Hepatocyte (in vitro differentiated cells): ENCODE results near the gene GJD4. TPM values are rescaled to one million over a fixed set of nuclear protein-coding genes. Genes with fewer than 3 reads are reported as not detected.

Experiments
- DNase-seq: peaks from one replicate; pipeline ENCODE4 v3.0.0-alpha.2; 2016; ENCODE audit warnings: low spot score
- H2AFZ ChIP-seq: fragments of 200-600 bp; sonication (generic); 2 replicates; pipeline ENCODE4 v1.6.0; 2016; ENCODE audit warnings: antibody characterized with exemption, mild to moderate bottlenecking
- H3K27ac ChIP-seq: fragments of 200-600 bp; sonication (generic); 2 replicates; pipeline ENCODE4 v1.5.1; 2016; ENCODE audit warnings: mild to moderate bottlenecking
- H3K27me3 ChIP-seq: fragments of 200-600 bp; sonication (generic); 2 replicates; pipeline ENCODE4 v1.6.1; 2016
- H3K36me3 ChIP-seq: fragments of 200-600 bp; sonication (generic); replicated peaks from 2 replicates; pipeline ENCODE4 v1.5.1; 2016; ENCODE audit warnings: low read depth; ENCODE audit not compliant: insufficient read depth
- H3K4me1 ChIP-seq: fragments of 200-600 bp; sonication (generic); 2 replicates; pipeline ENCODE4 v1.5.1; 2016; ENCODE audit warnings: mild to moderate bottlenecking, moderate library complexity; ENCODE audit not compliant: insufficient read depth
- H3K4me2 ChIP-seq: fragments of 200-600 bp; sonication (generic); 2 replicates; pipeline ENCODE4 v1.6.0; 2016
- H3K4me3 ChIP-seq: fragments of 200-600 bp; sonication (generic); 2 replicates; pipeline ENCODE4 v1.5.1; 2016; ENCODE audit warnings: mild to moderate bottlenecking
- H3K79me2 ChIP-seq: fragments of 200-600 bp; sonication (generic); 2 replicates; pipeline ENCODE4 v1.6.0; 2017; ENCODE audit warnings: mild to moderate bottlenecking
- H3K9me2 ChIP-seq: fragments of 200-600 bp; sonication (generic); replicated peaks from 2 replicates; pipeline ENCODE4 v1.6.0; 2017; ENCODE audit warnings: mild to moderate bottlenecking; ENCODE audit not compliant: insufficient read depth
- H3K9me3 ChIP-seq: fragments of 200-600 bp; sonication (generic); 2 replicates; pipeline ENCODE4 v1.5.1; 2016; ENCODE audit warnings: low read depth, mild to moderate bottlenecking
- H4K20me1 ChIP-seq: fragments of 200-600 bp; sonication (generic); 2 replicates; pipeline ENCODE4 v1.6.0; 2016; ENCODE audit warnings: mild to moderate bottlenecking; ENCODE audit not compliant: insufficient read depth, poor library complexity, severe bottlenecking
- CTCF ChIP-seq: fragments of 200-600 bp; sonication (generic); IDR thresholded peaks from 2 replicates; pipeline ENCODE4 v1.5.1; 2016; ENCODE audit warnings: antibody characterized with exemption, mild to moderate bottlenecking; ENCODE audit not compliant: poor library complexity
- EZH2 ChIP-seq: fragments of 200-600 bp; sonication (generic); IDR thresholded peaks from 2 replicates; pipeline ENCODE4 v1.6.1; 2016; ENCODE audit warnings: antibody characterized with exemption, mild to moderate bottlenecking, borderline replicate concordance
- EZH2phosphoT487 ChIP-seq: fragments of 200-600 bp; sonication (generic); IDR thresholded peaks from one replicate; pipeline ENCODE4 v1.6.1; 2018; ENCODE audit warnings: antibody characterized with exemption, mild to moderate bottlenecking, low read depth, moderate library complexity; ENCODE audit not compliant: unreplicated experiment, severe bottlenecking
- WGBS: methylation state at CpG from one replicate; pipeline ENCODE4 v1.1.6; 2016; ENCODE audit warnings: low lambda C conversion rate; ENCODE audit errors: missing lambda C conversion rate; 5-methylcytosine and 5-hydroxymethylcytosine counted together
- polyA plus RNA-seq: library from polyadenylated mRNA; unstranded; fragments of >200 nt; fragmentation: Nextera tagmentation; extraction: Ambion mirVana; gene quantifications from 2 replicates; pipeline ENCODE4 v1.2.1, GENCODE V29; 2016
- total RNA-seq: library from RNA; depleted of rRNA; stranded (reverse); fragments of >200 nt; gene quantifications from 2 replicates; pipeline ENCODE4 v1.2.3, GENCODE V29; 2014

Gene GJD4
- total and polyA plus RNA-seq, 2 experiments from 2014 or later, result 0.17 TPM; not detected in 1

- Histone ChIP-seq H2AFZ (no peak overlapping the region), H3K27ac (no peak overlapping the region), H3K4me3 (no peak overlapping the region), H4K20me1 (no peaks in the 10 kb centered on the region), H3K79me2 (no peaks in the 10 kb centered on the region), H3K9me3 (no peaks in the 10 kb centered on the region), H3K4me2 (no peak overlapping the region), H3K4me1 (no peaks in the 10 kb centered on the region), H3K27me3 (no peaks in the 10 kb centered on the region), H3K36me3 (no peaks in the 10 kb centered on the region), H3K9me2 (no peaks in the 10 kb centered on the region)
- no peak for DNase-seq
- no peak for TF ChIP-seq CTCF
- TF ChIP-seq EZH2phosphoT487, result no peak
- no peak for TF ChIP-seq EZH2
- 78% methylated on average over 4 of the region's 4 CpGs for whole genome bisulfite sequencing
Observed at GRCh38 chr10:35578618-35578956, 26.6 kb upstream of the GJD4 start.

DNA sequence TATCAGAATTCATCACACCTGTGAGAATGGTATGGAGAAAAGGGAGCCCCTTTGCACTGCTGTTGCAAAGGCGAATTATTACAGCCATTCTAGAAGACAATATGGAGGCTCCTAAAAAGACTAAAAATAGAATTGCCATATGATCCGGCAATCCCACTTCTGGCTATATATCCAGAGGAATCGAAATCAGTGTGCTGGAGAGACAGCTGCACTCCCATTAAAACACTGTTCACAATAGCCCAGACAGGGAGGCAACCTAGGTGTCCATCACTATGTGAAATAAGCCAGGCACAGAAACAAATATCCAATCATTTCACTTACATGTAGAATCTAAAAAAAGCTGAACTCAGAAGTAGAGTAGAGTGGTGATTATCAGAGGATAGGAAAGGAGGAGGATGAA is 26.0 kb upstream of the GJD4 start:
- H3K4me1 ChIP-seq, result no peaks in the 10 kb centered on the region
- H3K4me2 ChIP-seq, result no peak overlapping the region
- no peaks in the 10 kb centered on the region for H3K79me2 ChIP-seq
- no peaks in the 10 kb centered on the region for H3K9me2 ChIP-seq
- DNase-seq, result no peak
- no peak for TF ChIP-seq EZH2
- no peak for TF ChIP-seq CTCF
- TF ChIP-seq EZH2phosphoT487, result no peak
- H3K9me3 ChIP-seq, result no peaks in the 10 kb centered on the region
- WGBS, result 87% methylated on average over 3 of the region's 3 CpGs
- no peaks in the 10 kb centered on the region for H3K27me3 ChIP-seq
- no peak overlapping the region for H3K27ac ChIP-seq
- no peak overlapping the region for H2AFZ ChIP-seq
- no peak overlapping the region for H3K4me3 ChIP-seq
- no peaks in the 10 kb centered on the region for H4K20me1 ChIP-seq
- no peaks in the 10 kb centered on the region for H3K36me3 ChIP-seq

DNA sequence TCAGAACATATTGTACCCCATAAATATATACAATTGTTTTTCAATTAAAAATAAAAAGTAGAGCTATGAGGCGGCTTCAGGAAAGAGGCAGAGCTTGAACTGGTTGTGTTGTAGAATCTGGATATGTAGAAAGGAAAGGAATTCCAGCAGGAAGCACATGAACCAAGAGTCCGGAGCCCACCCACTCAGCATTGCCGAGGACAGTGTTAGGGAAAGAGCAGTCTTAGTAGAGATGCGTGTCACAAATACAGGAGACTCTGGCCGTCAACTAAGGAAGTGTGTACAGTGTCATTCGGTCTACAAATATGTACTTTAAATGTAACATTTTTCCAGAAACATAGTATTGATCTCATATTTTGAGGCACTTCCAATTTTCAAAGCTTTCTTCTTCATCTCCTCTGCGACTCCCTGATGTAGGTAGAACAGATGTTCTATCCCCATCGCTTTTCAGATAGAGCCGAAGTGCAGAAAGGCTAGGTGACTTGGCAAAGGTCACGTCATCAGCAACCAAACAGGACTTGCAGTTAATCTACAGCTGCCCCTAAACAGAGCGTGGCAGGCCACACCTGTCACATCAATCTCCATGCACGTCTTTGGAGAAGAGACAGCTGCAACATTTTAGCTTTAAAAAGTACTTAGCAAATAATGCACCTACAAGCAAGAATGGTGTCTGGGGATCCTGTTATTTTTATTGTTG is 25.3 kb upstream of the GJD4 start:
- H3K79me2 ChIP-seq, result no peaks in the 10 kb centered on the region
- no peak overlapping the region for H3K4me2 ChIP-seq
- no peak overlapping the region for H3K27ac ChIP-seq
- DNase-seq, result no peak
- H3K9me3 ChIP-seq, result no peaks in the 10 kb centered on the region
- H3K4me3 ChIP-seq, result no peak overlapping the region
- H3K27me3 ChIP-seq, result no peaks in the 10 kb centered on the region
- TF ChIP-seq CTCF (no peak), EZH2phosphoT487 (no peak), EZH2 (no peak)
- no peaks in the 10 kb centered on the region for H3K9me2 ChIP-seq
- H2AFZ ChIP-seq, result no peak overlapping the region
- H3K4me1 ChIP-seq, result no peaks in the 10 kb centered on the region
- no peaks in the 10 kb centered on the region for H4K20me1 ChIP-seq
- WGBS, result 82% methylated on average over 12 of the region's 12 CpGs
- no peaks in the 10 kb centered on the region for H3K36me3 ChIP-seq
